ENCODE measurements around the gene SLC45A1.

SLC45A1 gene

DNA sequence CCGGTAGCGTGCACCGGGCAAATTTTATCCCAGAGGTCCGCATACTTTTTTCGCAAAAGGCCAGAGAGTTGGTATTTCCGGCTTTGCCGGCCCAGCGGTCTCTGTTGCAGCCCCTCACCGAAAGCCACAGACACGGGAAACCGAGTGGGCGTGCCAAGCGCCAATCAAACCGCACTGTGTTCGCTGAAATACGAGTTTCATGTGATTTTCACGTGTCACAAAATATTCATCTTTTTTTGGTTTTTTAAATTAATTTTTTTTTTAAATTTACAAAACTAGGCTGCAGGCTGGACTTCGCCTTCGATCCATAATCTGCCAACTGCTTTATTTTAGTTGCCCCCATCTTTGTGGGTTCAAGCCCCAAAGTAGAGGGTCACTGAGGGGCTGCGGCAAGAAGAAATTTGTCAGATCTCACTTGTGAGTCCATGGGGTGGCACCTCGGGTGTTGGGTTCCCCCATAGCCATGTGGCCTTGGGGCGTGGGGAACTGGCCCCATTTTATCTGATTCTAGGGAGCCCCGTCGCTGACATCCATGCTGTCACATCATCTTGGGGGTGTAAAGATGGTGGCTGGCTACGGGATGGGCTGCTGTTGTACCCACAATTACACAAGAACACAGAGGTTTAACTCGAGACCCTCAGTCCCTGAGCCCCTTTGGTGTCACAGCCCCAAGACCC is 20.8 kb downstream of the SLC45A1 start:
- no peak for DNase-seq

DNA sequence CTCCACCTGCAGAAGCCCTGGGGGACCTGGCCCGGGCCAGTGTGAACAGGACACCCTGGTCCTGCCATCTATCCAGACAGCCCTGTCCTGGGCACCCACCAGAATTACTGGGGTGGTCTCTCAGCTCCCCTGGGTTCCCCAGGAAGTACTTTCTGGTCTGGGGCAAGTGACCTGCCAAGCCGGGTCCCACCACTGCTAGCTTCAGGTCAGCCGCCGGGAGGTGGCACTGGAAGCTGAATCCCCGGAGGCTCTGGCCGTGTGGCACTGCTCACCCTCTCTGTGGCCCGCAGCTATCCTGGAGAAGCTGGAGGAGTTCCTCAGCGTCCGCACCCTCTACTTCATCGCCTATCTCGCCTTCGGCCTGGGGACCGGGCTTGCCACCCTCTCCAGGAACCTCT is 21.3 kb downstream of the SLC45A1 start:
- DNase-seq: no peak

DNA sequence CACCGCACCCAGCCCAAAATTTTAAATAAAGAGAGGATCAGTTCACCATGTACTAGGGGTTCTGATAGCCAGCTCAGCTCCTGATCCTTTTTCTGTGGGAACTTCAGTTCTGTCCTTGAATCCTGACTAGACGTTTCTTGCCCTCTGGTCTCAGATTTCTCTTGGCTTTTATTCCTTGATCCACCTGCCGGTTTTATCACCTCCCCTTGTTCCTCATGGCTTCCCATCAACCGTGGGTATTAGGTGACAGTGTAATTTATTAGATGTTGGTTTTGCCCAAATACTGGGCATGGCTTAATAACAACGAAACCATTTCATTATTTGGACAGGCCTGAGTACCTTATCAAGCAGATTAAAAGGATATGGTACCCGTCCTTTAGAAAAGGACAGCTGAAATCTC is 22.5 kb downstream of the SLC45A1 start:
- DNase-seq: no peak

DNA sequence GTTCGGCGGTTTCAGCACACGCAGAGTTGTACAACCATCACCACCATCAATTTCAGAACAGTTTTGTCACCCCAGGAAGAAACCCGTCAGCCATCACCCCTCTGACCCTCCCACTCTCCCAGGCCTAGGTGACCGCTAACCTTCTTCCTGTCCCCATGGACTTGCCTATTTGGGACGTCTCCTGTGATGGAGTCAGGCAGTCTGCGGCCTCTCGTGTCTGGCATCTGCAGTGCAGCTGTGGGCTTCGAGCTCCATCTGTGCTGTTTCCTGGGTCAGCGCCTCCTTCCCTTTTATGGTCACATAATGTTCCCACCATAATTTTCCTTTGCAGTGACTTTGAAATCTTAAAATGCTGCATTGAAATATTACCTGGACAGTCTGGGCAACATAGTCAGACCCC is 24.4 kb downstream of the SLC45A1 start:
- no peak for DNase-seq

DNA sequence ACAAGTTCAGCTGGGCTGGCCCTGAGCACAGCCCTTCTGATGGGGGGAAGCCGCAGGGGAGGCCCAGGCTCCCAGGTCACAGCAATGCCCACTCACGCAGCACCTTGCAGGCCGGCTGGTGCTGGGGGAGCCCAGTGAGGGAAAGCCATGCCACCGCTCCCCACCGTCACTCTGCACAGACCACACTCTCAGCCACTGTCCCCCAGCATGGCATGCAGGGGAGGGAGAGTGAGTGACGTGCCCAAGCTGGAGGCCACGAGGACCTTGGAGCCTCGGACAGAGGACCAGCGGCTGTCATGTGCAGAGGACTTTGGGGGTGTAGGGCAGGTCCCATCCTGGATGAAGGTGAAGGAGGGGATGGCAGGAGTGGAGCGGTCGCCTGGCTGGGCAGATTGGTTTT is 25.1 kb downstream of the SLC45A1 start:
- no peak for DNase-seq

DNA sequence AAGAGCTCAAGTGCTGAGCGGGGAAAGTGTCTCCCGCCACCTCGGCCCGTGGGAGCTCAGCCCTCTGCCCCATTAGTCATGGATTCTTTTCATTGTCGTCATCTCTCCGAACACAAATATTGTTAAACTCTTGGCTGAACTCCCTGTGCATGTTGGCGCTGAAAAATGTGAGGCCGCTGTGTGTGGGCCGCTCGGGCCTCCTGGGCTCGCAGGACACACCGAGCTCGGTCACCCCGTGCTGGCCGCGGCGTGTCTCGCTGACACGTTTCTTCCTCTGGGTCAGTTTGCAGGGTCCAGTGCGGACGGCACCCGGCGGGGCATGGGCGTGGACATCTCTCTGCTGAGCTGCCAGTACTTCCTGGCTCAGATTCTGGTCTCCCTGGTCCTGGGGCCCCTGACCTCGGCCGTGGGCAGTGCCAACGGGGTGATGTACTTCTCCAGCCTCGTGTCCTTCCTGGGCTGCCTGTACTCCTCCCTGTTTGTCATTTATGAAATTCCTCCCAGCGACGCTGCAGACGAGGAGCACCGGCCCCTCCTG is 25.6 kb downstream of the SLC45A1 start:
- no peak for DNase-seq

DNA sequence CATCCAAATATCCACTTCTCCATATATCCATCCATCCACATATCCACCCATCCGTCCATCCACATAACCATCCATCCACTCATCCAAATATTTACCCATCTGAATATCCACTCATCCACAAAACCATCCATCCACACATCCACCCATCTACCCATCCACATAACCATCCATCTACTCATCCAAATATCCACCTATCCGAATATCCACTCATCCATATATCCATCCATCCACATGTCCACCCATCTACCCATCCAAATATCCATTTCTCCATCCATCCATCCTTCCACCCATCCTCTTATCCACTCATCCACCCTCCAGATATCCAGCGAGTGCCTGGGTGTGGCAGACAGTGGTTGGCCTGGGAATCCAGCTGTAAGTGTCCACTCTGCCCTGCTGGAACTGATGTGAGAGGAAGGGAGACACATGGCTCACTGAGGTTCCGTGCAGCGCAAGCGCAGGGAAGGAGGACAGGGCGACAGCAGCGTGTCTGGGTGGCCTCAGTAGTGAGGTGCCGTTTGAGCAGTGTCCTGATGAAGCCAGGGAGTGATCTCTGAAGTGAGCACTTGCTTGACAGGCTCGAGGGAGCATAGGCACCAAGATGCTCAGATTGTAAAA is 27.1 kb downstream of the SLC45A1 start:
- DNase-seq: no peak

DNA sequence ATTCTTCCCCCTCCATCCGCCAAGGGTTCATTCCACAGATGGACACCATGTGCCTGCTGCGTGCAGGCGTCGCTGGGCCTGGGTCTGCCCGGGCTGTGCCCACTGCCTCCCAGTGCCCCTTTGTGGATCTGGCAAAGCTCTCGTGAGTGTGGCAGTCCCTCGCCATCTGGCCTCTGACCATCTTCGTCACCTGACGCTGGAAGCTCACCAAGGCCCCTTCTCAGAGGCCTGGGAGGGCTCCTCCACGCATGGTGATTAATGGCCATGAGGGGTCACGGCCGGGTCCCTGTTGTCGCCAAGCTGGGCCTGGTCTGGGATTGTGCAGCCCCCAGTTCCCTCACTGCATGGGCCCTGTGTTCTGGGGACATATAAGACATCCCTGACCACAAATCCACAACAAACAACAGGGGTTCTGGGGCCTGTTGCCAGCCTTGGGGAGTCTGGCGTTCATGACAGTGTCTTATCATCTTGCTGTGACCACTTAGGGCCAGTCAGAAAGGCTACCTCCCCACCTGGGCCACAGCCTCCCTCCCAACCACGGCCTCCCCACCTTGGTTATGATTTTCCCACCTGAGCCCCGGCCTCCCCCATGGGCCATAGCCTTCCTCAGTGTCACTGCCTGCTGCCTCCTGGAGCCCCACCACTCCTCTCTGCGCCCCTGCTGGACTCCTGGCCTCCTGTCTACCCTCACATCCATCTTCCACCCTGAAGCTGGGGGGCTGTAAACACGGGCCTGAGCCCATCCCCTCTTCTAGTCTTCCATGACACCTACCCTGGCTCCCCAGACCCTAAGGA is 27.9 kb downstream of the SLC45A1 start:
- no peak for DNase-seq

DNA sequence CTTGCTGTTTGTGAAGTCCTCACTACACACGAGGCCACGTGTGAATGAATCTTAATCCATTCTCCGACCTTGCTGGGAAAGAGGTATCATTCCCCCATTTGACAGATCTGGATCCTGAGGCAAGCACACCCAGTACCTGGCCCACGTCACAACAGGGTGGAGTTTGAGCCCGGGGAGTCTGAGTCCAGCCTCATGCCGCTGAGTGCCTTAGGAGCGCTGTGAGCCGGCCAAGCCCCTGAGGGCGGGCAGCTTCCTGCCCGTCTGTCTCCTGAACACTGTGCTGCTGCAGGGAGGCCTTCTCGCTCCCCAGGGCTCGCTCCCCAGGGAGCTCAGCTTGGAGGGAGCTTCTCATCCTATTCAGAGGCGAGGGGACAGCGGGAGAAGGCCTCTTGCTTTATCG is 29.7 kb downstream of the SLC45A1 start:
- DNase-seq: no peak

DNA sequence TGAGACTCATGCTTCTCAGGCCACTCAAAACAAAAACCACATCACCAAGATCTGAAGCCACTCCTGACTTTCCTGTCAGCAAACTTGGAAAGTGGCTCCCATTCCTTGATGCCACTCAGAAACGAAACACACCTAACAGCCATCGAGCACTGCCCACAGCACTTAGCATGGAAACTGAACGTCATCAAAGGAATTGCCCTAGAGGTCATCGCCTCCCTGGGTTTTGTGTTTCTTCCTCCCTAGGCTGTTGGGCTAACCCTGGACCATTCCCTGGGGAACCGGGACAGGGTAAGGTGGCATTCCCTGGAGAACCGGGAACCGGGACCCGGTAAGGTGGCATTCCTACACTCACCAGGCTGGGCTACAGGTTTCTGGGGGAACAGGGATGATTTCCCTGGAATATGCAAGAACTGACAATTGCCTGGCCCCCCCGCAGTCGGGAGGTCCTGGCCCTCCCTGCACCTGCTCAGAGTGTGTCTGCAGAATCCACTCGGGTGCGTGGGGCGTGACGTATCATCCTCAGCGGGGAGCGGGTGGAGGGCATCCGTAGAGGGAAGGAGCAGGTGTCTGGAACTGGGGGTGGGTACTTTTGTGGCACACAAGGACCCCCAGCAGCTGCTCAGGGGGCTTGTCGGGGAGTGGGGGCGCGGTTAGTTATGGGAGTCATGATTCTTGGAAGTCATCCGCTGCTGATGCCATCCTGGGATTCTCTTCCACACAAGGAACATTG is 30.3 kb downstream of the SLC45A1 start:
- no peak for DNase-seq

DNA sequence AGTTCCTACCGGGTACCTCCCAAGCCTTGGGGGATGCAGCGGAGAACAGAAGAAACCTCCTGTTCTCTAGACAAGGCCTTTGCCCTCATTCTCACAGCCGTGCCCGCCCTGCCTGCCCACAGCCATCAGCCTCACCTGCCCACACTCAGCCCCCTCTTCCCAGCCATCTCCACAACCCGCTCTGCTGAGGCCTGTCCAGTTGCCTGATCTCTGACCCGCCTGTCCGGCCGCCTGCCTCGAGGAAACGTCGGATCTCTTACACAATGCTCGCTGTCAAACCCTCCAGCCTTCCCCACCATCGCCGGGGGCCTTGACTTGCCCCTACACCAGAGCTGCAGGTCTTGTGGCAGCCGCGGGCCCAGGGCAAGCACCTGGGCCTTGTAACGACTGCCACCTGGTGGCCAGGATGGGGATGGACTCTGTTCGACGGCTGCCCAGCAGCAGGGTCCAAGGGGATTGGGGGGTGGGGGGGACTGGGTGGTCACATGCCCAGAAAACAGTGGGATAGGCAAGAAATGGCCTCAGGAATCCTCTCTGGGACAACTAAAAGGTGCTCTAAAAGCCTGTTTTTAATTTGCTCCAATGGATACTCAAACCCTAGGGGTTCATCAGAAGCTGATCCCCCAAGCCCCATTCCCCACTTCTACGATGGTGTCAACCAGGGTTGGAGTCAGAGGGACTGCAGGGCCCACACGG is 31.0 kb downstream of the SLC45A1 start:
- no peak for DNase-seq

DNA sequence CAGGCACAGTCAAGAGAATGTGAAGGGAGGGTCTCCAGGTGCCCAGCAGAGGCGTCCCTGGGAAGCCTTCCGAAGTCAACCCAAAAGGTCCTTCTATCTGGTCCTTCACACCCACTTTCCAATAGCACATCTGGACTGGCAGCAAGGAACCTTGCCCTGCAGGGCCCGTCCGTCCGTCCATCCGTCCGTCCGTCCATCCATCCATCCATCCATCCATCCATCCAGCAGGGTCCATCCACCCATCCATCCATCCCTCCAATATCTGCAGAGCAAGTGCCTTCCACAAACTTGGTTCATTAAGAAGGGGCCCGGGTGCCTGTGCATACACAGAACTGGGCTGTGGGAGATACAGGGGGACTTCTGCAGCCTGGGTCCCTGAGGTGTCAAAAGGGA is 31.6 kb downstream of the SLC45A1 start:
- DNase-seq: no peak

DNA sequence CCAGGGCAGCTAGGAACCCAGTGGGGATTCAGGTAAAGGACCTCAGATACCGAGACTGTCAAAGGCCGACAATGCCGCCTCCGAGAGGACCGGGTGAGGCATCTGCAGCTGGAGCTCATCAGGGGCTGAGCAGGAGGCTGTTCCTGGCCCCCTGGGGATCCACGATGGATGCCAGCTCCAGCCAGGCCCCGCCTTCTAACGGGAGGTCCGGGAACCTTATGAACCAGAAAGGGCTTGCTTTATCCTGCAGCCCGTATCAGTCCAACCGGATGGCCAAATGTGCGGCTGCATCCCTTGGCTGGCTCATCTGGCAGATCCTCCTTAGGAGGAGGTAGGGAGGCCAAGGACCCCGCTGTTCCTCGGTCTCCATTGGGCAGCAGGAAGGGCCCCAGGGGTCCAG is 32.0 kb downstream of the SLC45A1 start:
- DNase-seq: no peak

DNA sequence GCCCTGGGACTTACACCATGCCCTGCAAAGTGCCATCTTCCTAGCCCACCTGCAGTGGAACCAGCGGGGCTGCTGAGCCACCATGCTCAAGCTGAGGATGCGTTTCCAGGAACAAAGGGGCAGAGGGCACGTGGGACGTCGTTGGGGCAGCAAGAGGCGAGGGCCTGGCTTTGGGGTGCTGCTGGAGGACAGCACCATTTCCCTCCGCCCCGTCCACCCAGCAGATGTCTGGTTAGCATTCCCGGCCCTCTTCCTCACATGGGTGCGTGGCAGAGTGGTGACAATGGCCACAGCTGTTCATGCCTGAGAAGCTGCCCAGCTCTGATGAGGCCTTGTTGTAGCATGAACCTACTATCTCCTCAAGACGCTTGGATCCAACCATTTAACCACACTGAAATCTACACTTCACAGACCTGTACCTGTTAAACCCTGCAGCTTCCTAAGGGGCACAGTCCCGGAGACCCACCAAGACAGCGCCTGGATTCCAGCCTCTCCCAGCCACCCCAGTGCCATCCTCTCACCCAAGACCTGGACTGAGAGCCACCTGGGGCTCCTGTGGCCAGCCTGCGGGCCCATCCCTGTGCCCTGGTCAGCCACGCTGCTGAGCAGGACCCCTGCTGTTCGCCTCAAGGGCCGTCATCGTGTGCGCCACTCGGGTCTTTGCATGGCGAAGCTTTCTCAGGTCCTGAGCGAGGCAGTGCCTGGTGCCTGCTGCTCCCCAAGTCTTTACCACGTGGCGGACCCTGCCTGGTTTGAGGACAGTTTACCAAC is 33.2 kb downstream of the SLC45A1 start:
- no peak for DNase-seq

DNA sequence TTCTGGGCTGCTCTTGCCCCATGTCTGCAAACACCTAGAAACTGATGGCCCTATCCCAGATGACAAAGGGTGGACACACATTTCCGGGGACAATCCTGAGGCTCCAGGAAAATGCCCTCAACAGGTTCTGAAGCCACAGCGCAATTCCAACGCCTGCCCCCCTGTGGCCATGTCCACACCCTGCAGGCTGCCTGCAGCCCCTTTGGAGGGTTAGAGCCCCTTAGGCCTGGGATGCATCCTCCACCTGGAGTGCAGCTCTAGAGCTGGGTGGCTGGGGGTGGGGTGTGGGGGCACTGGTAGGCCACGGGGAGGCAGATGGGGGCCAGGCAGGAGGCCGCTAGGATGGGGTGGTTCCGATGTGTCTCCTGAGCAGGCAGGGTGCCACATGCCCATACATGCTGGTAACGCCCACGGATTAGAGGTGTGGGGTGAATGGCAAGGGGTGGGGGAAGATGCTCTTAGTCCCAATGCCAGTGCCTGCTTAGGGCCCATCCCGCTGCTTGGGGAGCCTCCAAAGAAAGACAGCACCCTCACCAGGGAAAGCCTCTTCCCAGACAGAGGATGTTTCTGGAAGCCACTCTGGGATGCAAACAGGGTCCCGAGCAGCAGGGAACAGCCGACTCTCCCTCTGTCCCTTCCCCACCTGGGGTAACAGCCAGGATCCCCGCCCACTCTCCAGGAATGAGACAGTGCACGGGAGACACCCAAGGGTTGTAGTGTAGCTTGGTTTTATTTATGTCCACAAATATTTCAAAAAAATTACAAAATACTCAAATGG is 34.0 kb downstream of the SLC45A1 start:
- DNase-seq: no peak

DNA sequence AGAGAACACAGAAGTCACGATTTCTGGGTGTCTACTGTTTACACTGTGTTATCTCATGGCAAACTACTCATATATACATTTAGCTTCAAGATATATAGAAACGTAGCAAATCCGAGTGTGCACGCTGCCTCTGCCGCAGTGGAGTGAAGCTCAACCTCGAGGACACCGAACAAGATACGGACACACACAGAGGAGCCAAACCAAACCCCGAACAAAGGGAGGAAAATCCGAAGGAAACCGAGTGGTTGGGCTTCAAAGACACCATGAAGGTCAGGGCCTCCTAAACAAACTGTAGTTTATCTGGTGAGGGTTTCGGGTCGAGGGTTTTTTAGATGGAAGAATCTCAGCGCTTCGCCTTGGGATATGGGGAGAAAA is 34.5 kb downstream of the SLC45A1 start:
- no peak for DNase-seq

DNA sequence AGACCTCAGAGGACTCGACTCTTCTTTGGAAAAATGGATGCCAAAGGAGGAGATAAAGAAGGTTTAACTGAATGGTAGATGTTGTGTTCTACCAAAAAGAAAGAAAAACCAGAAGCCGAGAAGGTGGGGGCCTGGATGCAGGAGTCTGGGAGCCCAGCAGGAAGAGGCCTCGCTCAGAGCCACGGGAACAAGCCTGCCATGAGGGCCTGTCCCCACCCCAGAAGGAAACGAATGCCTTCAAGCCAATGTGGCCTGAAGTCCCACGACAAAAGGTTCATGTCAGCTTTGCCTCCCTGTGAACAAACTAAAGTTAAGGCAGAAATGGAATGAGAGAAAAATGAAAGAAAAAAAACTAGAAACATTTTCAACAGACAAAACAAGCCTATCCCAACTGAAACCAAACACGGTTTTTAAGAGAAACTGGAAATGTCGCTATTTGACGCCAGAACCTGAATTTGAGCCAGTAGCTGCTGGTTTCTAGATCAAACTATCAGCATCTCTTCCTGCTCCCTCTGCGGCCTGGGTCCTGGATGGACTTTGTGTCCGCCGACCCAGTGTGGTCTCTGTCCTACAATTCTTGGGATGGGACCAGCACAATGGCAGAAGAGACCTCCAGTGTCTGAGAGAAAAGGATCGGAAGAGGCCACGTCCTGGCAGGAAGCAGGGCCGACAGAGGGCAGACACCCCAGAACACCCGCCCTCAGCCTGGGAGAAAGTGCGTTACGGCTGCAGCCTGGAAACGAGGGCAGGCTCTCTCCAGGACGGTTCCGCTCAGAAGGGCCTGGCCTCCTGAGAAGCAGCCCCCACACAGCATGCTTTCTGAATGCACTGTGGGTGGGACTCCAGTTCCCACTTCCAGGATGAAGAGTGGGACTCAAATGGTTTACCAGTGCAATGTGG is 35.2 kb downstream of the SLC45A1 start:
- DNase-seq: no peak

DNA sequence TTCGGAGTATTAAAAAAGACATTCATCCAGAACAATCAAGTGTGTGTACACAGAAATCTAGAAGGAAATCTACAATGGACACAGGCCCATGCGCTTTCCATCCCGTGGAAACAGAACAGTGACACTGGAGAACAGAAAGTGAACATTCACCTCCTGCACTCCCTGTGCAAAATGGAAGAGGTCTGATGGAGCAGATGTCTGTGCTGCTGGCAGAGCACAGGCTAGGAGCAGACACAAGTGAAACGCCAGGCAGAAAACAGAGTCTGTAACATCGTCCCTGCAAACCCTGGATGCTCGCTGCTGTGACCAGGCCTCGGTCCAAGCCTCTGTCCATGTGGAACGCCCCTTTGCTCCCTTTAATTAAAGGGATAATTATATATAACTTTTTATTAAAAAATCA is 36.1 kb downstream of the SLC45A1 start:
- DNase-seq: no peak

DNA sequence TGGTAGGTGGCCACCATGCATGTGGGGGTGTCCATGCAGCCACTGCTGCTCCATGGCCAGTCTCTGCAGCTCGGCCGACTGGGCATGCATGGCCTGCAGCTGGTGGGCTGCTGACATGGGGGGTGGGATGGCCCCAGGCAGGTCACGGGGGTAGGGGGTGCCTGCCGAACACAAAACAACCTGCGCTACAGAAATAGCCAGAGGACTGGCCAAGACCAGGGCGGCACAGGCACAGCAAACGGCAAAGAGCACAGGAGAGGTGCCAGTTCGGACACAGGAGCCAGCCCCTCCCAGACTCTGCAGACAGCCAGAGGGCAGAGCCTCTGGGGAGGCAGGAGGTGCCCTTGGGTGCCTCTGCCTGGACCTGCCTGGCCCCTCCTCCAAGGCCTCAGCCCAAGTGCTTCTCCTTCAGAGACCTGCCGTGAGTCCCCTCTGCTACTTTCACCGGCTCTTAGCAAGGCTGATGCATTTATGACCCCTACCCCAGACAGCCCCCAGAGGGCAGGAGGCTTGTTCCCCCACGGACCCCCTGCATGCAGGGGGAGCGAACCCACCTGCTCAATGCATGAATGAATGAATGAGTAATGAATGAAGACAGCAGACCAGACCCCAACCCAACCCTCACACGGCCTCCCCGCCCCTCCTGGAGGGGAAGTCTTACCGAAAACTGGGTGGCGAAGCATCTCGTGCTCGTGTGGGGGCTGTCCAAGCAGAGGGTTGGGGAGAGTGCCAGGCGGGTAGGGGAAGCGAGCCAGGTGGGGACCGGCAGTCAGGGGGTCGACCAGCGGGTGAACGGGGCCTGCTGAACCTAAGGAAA is 37.7 kb downstream of the SLC45A1 start:
- DNase-seq: no peak
